GM18873 (cell line): Measurements from ENCODE around the gene RNF225.
"Not testable (repeated sequence)": the region's sequence is repeated elsewhere in the genome, so short reads cannot be mapped to it uniquely, and the experiment has no call there.

Source experiments
- ATAC-seq: cut with Tn5 transposase; IDR thresholded peaks from one replicate; pipeline ENCODE4 v1.9.1; 2021; ENCODE audit warnings: mild to moderate bottlenecking, moderate library complexity, moderate number of reproducible peaks; ENCODE audit not compliant: unreplicated experiment, low FRiP score

RNF225 gene

DNA sequence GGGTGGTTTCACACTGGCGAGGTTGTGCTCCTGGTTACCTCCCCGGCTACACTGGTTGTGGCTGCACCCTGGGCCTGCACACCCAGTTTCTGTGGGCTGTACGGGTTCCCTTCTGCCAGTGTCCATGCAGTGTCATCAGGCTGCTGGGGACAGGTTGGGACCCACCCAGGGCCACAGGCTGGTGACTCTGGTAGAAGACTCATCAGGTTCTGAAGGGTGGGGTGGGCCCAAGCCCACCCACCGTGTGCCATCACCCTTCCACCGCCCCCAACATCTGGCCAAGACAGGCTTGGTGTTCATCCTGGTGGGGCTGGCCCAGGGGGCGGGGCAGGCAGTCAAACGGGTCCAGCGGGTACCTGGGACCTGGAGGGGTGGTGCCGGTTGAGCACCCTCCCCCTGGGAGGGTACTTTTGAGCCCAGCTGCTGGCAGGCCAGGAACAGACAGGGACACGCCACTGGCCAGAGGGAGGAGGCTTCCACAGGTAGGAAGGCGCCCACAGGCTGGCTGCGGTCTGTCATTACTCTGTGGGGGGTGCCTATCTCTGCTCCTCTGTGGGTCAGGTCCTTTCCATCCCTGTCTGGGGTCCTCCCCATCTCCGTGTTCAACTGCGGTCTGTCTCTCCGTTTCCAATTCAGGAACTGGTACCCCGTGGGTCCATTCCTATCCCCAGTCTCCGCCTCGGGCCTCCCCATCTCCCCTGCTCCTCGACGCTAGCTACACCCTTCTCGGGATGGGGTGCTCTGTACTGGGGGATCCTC is at the start of gene RNF225:
Gene RNF225, plus strand, starts transcription at position 437 of the 759 bp plus-strand sequence. CDS start 434 bp downstream, outside the sequence.
- no peak for ATAC-seq

DNA sequence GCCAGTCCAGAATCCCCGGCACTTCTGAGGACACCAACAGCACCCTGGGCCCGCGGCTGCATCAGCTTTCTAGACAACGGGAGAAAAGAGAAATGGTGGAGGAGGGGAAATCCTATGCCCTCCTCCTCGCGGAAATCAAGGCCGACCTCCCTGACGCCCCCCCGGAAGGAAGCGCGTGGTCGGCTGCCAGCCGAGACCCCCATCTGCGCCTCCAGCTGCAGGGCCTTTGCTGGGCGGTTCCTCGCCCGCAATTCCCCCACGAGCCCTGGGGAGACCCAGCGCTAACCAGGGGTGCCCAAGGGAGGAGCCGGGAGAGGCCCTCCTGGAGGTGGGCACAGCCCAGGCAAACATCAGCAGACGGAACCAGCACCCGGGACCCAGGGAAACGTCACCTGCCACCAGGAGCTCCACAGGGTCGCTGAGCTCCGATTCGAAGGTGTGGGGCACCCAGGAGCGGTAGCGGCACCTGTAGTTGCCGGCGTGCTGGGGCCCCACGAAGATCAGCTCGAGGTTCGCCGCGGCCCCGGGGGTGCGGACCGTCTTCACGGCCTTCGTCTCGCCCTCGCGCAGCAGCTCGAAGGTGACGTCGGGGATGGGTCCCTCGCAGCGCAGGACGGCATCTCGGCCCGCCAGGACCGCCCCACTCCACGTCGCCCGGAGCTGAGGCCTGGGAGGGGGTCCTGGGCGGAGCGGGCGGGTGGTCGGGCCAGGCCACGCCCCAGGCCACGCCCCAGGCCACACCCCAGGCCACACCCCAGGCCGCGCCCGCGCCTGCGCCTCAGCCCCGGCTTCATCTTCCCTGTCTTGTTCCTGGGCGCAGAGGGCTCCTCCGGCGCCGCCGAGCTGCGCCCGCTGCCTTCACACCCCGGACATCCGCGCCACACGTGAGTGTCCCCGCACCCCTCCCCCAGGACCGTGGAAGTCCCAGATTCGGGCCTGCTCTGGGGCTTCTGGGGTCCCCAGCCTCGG is 48.2 kb upstream of the RNF225 start:
- peak; percentile 70 for ATAC-seq

DNA sequence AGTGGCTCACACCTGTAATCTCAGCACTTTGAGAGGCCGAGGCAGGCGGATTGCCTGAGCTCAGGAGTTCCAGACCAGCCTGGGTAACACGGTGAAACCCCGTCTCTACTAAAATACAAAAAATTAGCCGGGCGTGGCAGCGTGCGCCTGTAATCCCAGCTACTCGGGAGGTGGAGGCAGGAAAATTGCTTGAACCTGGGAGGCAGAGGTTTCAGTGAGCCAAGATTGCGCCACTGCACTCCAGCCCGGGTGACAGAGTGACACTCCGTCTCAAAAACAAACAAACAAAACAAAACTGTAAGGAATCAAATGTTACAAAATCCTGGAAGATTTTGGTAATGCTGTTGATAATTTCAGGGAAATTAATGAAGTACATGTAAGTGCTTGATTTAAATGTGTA is 47.4 kb upstream of the RNF225 start:
- ATAC-seq = not testable (repeated sequence)

DNA sequence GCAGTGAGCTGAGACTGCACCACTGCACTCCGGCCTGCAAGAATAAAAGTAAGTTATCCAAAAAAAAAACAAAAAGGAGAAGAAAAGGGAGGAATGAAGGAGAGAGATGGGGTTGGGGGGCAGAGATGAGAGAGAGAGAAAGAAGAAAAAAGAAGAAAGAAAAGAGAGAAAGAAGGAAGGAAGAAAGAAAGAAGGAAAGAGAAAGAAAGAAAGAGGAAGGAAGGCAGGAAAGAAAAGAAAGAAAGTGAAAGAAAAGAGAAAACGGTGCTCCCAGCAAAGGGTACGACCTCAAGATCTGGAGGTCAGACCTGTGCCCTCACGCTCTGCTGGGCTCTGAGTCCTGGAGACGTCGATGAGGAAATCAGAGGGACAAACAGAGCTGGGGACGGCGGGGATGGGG is 45.9 kb upstream of the RNF225 start:
- no peak for ATAC-seq

DNA sequence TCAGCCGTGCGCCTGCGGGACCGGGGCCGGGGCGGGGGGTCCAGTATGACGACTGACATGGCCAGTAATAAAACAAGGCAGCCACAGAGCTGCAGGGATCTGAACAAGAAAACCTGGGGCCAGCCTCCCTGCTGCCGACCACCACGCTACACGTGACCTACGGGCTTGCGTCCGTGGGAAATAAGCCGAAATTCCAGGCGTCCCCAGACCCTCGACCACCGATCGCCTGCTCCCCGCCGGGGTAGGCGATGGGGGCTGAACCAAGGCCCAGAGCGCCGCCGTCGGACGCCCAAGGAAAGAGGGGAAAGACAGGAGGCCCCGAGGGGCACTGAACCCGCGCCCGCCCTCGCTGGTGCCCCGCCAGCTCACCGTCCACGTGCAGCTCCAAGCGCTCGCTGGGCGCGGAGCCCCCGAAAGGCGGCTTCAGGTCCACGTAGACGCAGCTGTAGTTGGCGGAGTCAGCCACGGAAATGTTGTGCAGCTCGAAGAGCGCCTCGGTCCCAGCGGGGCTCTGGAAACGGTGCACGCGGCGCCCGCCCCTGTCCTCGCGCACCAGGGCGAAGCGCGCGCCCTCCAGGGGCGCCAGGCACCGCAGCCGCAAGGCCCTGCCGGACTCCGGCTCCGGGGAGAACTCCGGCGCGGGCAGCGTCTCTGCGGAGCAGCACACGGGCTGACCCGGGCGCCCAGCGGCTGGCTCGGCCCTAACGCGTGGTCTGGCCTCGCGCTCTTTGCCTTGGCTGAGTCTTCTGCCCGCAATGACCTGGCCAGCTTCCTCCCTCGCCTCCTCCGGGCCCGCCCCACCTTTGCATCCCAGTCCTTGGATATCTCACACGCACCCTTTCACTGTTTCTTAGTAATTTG is 45.2 kb upstream of the RNF225 start:
- ATAC-seq = no peak

DNA sequence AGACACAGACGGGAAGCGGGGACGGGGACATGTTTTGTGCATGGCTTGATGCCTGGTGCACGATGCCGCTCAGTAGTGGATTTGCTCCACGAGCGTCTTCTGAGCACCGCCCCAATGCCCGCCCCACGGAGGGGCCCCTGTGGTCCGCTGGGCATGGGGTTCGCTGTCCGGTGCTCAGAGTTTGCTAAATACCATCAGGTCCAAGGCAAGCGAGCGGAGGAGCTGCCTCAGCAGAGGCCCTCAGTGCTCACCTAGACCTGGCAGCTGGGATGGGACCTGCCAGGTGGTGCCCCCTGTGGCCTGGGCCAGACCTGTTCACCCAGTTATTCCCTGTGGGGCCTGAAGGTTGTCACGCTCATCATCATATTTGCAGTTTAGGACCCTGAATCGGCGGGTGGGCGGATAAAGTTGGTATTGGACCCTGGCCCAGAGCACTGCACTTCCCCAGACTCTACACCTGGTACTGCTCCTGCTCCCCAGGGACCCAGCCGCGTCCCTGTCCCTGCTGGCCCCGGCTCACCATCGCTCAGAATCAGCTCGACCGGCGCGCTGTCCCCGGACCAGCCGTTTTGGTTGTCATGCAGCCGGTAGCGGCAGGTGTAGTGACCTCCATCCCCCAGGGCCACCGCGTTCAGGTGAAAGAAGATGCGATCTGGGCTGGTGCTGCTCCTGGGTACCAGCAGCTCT is 44.4 kb upstream of the RNF225 start:
- ATAC-seq = no peak

DNA sequence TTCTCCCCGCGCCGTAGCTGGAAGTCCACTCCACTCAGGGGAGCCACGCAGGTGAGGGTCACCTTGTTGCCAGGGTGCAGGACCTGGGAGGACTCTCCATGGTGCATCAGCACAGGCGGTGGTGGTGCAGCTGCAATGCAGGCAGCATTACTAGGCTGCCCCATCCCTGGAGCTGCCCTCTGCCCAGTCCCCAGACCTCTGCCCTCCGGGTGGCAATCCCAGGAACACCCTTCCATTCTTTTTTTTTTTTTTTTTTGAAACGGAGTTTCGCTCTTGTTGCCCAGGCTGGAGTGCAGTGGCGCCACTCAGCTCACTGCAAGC is 43.9 kb upstream of the RNF225 start:
- no peak for ATAC-seq

DNA sequence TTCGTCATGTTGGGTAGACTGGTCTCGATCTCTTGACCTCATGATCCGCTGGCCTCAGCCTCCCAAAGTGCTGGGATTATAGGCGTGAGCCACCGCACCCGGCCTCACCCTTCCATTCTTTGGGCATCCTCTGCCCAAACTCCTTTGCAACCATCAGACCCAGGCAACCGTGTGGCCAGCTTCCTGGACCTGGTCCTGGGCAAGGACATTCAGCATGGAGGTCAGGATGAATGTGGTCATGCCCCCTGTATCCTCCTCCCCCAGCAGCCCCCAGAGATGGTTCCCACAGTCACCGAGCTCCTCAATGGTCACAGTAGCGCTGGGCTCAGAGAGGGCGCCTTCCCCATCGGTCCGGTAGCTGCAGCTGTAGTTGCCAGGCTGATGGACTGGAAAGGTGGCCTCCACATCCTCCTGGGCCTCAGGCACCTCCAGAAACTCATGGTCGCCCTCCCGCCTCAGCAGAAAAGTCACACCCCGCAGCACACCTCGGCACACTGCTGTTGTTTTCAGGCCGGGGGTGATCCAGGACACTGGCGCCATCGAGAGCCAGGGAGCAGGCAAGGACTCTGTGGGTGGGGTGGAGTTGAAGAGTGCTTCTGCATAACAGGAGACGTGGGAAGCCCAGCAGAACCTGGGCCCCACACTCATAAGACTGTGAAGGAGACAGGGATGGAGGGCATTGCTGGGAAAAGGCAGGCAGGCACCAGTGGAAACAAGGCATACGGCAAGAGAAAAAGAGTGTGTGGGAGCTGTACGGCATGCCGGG is 43.3 kb upstream of the RNF225 start:
- no peak for ATAC-seq

DNA sequence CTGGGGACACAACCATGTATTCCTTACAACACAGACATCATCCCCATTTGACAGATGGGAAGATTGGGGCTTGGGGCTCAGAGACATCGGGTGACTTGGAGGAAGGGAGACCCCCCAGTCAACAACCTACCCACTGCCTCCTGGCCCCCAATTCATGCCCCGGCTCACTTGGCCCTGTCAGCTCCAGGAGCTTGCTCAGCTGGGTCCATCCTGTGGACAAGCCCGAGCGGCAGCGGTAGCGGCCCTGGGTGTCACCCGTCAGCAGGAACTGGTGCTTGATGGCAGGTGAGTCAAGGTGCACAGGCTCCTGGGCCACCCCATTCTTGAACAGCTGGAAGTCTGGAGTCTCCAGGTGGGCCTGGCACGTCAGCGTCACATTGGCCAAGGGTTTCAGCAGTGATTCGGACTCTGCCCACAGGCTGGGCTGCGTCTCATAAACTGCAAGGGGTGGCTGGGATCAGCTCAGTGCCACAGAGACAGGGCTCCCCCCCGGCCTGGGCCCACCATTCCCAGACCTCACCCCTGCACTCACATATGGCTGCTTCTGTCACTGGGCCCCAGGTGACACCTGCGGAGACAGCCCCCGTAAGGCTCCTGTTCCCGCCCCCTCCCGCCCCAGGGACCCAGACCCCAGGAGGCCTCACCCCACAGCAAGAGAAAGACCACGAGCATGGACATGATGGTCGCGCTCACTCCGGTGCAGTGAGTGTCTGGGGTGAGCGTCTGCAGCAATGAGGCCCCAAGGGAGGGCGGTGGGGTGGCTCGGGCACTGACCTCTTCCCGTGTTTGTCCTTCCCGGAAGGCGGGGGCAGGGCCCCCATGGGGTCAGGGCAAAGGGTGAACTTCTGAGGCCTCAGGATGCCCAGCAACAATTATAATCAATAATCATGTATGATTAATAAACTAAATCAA is 42.4 kb upstream of the RNF225 start, which contains the start of gene A1BG:
Gene A1BG, minus strand, starts transcription at position 733 of the 912 bp plus-strand sequence. Its CDS starts 55 bp downstream, at position 678.
- no peak for ATAC-seq

DNA sequence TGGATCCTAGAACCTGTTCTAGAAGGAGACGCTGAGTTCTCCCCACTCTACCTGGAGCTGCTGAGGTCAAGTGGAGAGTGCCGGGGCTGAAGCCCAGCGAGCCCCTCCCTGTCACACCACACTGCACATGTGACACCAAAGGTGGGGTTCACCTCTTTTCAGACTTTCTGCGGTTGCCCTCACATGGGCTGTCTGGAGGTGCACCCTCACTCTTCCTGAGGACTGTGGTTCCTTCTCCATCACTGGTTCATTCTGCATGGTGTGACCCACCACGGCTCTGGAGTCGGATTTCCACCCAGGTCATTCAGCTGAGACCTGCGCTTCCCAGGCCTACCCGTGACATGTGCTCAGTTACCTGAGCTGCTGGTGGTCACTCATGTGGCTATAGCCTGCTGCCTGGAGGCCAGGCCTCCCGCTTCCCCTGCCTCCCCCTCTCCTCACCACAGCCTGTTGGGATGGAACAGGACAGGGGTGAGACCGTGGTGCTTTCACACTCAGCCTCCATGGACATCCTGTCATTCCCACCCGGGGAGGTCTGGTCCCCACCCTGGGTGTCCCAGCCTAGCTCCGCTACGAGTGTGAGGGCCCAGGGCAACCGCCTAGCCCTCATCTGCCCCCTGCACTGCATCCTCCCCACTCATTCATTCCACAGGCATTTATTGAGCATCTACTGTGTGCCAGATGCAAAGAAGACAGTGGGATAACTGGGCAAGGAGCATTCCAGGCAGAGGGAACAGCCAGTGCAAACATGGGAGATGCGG is 41.6 kb upstream of the RNF225 start:
- ATAC-seq = no peak

DNA sequence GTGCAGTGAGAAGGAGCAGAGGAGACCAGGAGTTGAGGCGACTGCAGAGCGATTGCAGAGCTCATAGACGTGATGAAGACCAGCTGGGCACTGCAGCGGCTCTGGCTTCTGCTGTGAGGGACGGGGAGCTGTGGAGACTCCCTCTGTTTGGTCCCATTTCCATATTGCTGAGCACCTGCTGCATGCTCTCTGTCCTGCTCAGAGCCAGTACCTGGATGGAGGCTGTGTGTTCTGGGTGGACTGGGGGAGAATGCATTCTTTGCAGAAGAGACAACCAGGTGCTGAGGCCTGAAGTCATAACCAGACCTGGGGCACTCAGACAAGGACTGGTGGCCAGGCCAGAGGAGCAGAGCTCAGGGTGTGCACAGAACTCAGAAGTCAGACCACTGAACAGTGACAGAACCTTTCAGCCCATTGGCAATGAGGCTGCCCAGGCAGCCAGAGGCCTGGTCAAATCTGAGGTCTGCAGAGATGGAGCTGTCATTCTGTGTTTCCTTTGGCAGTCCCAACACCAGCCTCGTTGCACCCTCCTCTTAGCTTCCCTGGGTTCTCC is 40.9 kb upstream of the RNF225 start:
- ATAC-seq = no peak

DNA sequence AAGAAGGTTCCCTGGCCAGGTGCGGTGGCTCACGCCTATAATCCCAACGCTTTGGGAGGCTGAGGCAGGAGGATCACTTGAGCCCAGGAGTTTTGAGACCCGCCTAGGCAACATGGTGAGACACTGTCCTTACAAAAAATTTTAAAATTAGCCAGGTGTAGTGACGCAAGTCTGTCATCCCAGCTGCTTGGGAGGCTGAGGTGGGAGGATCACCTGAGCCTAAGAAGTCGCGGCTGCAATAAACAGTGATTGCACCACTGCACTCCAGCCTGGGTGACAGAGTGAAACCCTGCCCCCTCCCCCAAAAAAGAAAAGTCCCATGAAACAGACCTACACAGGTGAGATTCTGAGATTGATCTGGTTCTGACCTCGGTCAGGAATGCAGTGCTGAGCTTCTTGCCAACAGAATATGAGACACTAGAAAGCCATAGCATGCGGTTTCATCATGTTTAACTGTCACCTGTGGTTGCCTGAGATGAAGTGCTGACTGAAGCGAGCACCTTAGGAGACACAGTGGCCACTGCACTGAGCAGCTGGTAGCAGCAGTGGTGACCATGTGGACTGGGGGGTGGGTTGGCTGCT is 40.1 kb upstream of the RNF225 start:
- ATAC-seq = no peak

DNA sequence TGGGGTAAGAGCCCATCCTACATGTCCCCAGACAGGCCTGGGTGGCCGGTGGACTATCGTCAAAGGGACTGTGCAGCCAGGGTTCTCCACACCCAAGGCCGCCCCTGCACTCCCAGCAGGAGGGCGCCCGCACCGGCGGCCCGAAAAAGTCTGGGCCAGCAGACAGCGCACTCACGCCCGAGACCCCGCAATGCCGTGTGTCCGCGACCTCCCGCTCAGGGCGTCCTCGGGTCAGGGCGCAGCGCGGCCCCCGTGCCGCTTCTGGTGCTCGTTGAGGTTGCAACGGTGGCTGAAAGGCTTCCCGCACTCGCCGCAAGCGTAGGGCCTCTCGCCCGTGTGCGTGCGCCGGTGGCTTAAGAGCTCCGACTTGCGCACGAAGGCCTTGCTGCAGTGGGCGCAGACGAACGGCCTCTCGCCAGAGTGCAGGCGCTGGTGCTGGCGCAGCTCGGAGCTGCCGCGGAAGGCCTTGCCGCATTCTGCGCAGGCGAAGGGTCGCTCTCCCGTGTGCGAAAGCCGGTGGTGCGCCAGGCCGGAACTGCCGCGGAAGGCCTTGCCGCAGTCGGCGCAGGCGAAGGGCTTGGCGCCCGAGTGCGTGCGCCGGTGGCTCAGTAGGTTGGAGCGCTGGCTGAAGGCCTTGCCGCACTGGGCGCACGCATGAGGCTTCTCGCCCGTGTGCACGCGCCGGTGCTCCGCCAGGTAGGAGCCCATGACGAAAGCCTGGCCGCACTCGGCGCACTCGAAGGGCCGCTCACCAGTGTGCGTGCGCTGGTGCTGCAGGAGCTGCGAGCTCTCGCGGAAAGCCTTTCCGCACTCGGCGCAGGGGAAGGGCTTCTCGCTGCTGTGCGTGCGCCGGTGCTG is 39.3 kb upstream of the RNF225 start:
- ATAC-seq = no peak

DNA sequence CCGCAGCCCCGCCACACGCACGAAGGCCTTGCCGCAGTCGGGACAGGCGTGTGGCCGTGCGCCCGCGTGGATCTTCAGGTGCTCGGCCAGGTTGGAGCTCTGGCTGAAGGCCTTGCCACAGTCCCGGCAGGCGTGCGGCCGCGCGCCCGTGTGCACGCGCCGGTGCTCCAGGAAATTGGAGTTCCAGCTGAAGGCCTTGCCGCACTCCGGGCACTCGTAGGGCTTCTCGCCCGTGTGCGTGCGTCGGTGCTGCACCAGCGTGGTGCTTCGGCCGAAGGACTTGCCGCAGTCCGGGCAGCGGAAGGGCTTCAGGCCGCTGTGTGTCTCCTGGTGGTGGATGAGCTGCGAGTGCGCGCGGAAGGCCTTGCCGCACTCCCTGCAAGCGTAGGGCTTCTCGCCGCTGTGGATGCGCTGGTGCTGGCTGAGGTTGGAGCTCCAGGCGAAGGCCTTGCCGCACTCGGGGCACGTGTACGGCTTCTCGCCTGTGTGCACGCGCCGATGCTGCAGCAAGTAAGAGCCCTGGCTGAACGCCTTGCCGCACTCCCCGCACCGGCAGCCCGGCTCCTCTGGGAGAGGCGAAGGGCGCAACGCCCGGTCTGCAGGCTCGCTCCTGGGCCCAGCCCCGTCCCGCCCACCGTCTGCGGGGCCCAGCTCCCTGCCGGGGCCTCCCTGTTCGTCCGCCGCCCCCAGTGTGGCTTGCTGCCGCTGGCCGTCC is 38.5 kb upstream of the RNF225 start:
- no peak for ATAC-seq

DNA sequence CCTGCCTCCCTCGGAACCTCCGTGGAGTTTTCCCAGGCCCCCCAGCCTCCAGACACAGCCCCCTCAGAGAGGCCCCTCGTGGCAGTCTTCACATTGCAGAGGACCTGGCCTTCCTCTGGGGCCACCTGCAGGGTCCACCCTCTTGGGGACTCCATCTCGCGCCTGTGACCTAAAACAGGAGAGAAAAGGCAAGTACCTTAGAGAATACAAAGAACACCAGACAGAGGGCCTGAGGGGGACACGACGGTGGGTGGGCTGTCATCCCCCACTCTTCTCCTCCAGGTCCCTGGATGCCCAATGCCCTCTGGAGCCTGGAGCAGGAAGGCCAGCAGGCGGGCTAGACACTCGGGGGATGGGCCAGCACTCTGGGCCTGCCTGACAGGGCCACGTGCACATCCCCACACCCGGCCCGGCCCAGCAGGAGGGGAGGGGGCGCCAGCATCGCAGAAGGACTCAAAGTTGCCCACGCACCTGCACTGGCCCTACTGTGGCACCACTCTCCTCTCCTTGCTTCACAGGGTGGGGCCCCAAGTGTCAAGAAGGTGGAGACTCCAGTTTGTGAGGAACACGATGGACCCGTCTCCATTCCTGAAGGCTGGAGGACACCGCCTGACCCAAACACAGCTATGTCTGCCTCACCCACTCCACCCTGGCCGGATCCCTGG is 37.8 kb upstream of the RNF225 start:
- ATAC-seq = no peak
